Measurements from ENCODE around the gene MAPK8IP2. TPM values are rescaled to one million over a fixed set of nuclear protein-coding genes. Genes with fewer than 3 reads are reported as not detected.

MAPK8IP2 gene
- total and polyA plus RNA-seq, 10 of the 15 experiments (the other 5 are each of a cell fraction or from before 2014, with no cell fraction given) = 0.01 to 0.13 (median 0.06) TPM; not detected in 4

GRCh38 chr22:50621356-50621880, 20.8 kb downstream of the MAPK8IP2 start (continued):
- TF ChIP-seq PRDM15 (CRISPR knock-in tag; IDR thresholded peaks at IDR 0.05) (peak; percentile 79), TAF1 (IDR thresholded peaks at IDR 0.05; ENCODE audit: borderline replicate concordance, low read depth, low read length) (peak; percentile 43; the same call in 1 of the 2 replicates), EP300 (IDR thresholded peaks at IDR 0.05; ENCODE audit: borderline replicate concordance in 1 of 2, control insufficient read depth in 1 of 2, low read depth in 2 of 2, low read length in 2 of 2) (peak in 1 of 2 experiments; percentile 42; a peak in 2 of 4 replicates), NBN (IDR thresholded peaks at IDR 0.05) (0 out of 2 replicates have a peak, but pooled peaks have one; percentile 45), EED (IDR thresholded peaks at IDR 0.05; ENCODE audit: low read depth) (peak; percentile 29; the same call in 1 of the 2 replicates), ATF2 (IDR thresholded peaks at IDR 0.05; ENCODE audit: low read length) (peak; percentile 71; the same call in 1 of the 2 replicates)
